ENCODE measurements around the gene HPS1. TPM values are rescaled to one million over a fixed set of nuclear protein-coding genes. Genes with fewer than 3 reads are reported as not detected.

The HPS1 gene
- total RNA-seq, 4 donors from 2014 or later = 39.0 to 56.7 (median 48.5) TPM

- ATAC-seq (ENCODE audit: low FRiP score) (peak; percentile 62), DNase-seq (ENCODE audit: low spot score) (peak; percentile 22)
- no peak for TF ChIP-seq CTCF (IDR thresholded peaks at IDR 0.05)
Measured at GRCh38 chr10:98374217-98374985, 72.3 kb downstream of the HPS1 start.

GRCh38 chr10:98373260-98374040 lies 73.3 kb downstream of the HPS1 start:
- DNase-seq (ENCODE audit: low spot score) (no peak), ATAC-seq (ENCODE audit: low FRiP score) (no peak)
- TF ChIP-seq CTCF (IDR thresholded peaks at IDR 0.05) = no peak

- DNase-seq (ENCODE audit: low spot score) = no peak
- ATAC-seq (ENCODE audit: low FRiP score) = no peak
- no peak for TF ChIP-seq CTCF (IDR thresholded peaks at IDR 0.05)
Measured at GRCh38 chr10:98370831-98371820, 75.6 kb downstream of the HPS1 start.

GRCh38 chr10:98369801-98370200 lies 76.9 kb downstream of the HPS1 start:
- no peak for TF ChIP-seq CTCF (IDR thresholded peaks at IDR 0.05)
- ATAC-seq (ENCODE audit: low FRiP score) (no peak), DNase-seq (ENCODE audit: low spot score) (no peak)

- DNase-seq (ENCODE audit: low spot score) (no peak), ATAC-seq (ENCODE audit: low FRiP score) (no peak)
- TF ChIP-seq CTCF (IDR thresholded peaks at IDR 0.05) = no peak
Measured at GRCh38 chr10:98368644-98369043, 78.1 kb downstream of the HPS1 start.

GRCh38 chr10:98367604-98368451 lies 78.9 kb downstream of the HPS1 start:
- no peak for TF ChIP-seq CTCF (IDR thresholded peaks at IDR 0.05)
- no peak for ATAC-seq (ENCODE audit: low FRiP score)
- DNase-seq (ENCODE audit: low spot score) = no peak
